LNCAP (cell line): Measurements from ENCODE around the gene MGAM2.

ENCODE experiments used
- TF ChIP-seq, protein P1 (sequence below): fragments of 450-650 bp; IDR thresholded peaks from 2 replicates; pipeline ENCODE4 v1.5.1; 2017; ENCODE audit warnings: mild to moderate bottlenecking

Gene MGAM2

DNA sequence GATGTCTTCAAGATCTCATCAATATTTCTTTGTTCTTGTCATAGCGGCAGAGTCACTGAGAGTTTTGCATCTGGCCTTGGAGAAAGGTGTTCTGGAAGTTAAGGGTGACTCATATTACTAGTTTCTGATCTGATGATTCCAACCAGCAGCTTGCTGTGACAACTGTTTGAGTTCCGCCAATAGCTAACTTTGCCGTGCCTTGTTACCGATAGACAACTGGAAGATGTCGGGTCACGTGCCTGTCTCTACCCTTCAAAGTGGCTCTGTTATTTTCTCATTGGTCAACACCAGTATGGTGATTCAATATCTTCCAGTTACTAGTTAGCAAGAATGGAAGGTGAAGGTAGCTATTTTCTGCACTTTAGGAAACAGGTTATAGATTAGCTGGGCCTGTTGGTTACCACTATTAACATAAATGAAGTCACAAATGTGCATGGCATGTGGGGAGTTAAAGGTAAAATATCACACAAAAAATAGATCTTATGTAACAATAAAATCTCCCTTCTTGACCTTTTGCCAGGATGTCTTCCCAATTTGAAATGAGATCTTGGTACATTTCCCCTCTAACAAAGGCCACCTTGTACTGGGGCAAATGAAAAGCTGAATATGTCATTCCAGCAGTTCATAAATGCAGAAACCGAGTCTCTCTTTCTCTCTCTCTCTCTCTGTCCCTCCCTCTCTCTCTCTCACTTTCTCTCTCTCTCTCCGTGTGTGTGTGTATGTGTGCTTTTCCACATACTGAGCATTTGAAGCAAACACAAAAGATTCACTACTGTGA, 2.6 kb upstream of the MGAM2 start:
- TF ChIP-seq, protein P1, sequence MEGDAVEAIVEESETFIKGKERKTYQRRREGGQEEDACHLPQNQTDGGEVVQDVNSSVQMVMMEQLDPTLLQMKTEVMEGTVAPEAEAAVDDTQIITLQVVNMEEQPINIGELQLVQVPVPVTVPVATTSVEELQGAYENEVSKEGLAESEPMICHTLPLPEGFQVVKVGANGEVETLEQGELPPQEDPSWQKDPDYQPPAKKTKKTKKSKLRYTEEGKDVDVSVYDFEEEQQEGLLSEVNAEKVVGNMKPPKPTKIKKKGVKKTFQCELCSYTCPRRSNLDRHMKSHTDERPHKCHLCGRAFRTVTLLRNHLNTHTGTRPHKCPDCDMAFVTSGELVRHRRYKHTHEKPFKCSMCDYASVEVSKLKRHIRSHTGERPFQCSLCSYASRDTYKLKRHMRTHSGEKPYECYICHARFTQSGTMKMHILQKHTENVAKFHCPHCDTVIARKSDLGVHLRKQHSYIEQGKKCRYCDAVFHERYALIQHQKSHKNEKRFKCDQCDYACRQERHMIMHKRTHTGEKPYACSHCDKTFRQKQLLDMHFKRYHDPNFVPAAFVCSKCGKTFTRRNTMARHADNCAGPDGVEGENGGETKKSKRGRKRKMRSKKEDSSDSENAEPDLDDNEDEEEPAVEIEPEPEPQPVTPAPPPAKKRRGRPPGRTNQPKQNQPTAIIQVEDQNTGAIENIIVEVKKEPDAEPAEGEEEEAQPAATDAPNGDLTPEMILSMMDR: no peak

DNA sequence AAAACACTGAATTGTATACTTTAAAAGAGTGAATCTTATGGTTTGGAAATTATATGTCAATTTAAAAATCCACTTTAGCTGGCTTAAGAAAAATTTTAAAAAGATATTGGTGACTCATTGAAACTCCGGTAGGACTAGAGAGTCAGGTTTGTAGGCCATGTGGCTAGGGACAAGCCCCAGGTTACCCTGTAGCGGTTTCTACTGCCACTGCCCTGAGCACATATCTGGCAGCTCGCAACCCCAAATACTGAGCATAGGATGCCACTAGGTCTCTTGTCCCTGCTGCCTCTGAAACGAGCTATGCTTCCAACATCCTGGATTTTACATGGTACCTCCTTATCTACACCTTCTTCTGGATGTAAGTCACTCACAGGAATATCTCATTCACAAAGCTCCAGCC, 1.4 kb upstream of the MGAM2 start:
- TF ChIP-seq, protein P1: no peak

DNA sequence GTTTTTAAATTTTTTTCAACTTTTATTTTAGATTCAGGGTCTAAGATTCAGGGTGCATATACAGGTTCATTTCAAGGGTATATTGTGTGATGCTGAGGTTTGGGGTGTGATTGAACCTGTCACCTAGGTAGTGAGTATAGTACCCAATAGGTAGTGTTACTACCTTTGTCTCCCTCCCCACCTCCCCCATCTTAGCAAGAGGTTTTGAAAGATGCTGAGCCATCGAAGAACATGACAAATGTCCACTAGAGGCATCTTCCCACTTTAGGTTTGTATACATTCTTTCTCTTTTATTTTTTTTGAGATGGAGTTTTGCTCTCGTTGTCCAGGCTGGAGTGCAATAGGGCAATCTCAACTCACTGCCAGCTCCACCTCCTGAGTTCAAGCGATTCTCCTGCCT, 880 bp upstream of the MGAM2 start:
- TF ChIP-seq, protein P1: no peak

DNA sequence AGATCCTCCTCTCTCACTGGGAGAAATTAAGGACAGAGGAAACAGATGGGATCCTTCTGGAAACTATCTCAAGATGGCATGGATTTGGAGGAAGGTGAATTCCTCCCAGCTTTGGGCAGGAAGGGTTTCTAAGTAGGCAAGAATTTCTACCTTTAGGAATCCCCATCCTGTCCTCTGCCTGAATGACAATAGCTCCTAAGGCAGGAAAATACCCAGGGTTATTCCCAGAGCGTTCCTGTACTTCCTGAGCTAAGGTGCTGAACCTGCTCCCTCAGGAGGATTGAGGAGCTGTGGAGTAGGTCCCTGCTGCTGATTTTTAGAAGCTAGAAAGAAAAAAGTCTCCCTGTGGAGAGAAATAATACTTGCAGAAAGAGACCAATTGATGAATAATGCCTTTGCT, 568 bp downstream of the MGAM2 start:
- TF ChIP-seq, protein P1: no peak

GRCh38 chr7:142114207-142114606, 2.7 kb downstream of the MGAM2 start:
- TF ChIP-seq, protein P1: no peak

DNA sequence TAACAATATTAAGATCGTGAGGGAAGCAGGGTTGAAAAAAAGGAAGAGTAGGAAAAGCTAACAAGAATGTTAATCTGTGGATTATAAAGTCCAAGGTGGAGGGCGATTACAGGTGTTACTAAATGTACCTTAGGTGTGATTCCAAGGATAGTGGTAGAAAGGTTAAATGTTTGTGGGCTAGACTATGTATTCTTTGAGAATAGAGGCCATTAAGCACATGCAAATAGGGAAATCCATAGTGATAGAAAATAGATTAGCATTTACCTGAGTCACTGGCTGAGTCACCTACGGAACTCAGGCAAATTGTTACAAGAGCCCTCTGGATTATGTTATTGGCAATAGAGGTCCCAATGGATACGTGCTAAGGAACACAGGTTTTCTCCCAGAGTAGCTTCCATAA, 9.0 kb downstream of the MGAM2 start:
- TF ChIP-seq, protein P1: no peak

- TF ChIP-seq, protein P1: no peak
Measured at GRCh38 chr7:142123184-142123583, 11.7 kb downstream of the MGAM2 start.
